H9 (cell line): ENCODE data around the gene MICALL1. TPM values are rescaled to one million over a fixed set of nuclear protein-coding genes. Genes with fewer than 3 reads are reported as not detected.
A peak's percentile ranks its signal among the peaks of the same experiment; 100 is the strongest.

Source experiments
- DNase-seq: peaks from one replicate; pipeline ENCODE4 v3.0.0-alpha.2; 2017
- H2AFZ ChIP-seq: one replicate; pipeline ENCODE4 v1.6.1; 2013; ENCODE audit warnings: mild to moderate bottlenecking, low read length, control low read depth, moderate library complexity
- H2AK5ac ChIP-seq: 2 replicates; pipeline ENCODE4 v1.6.1; 2013; ENCODE audit warnings: low read length, control low read depth, mixed read lengths; ENCODE audit not compliant: insufficient read length
- H2BK120ac ChIP-seq: one replicate; pipeline ENCODE4 v1.6.1; 2013; ENCODE audit warnings: low read depth, mild to moderate bottlenecking, low read length, control low read depth, inconsistent platforms; ENCODE audit not compliant: poor library complexity, severe bottlenecking
- H2BK12ac ChIP-seq: 2 replicates; pipeline ENCODE4 v1.6.1; 2013; ENCODE audit warnings: low read length, control low read depth, mixed read lengths, low read depth; ENCODE audit not compliant: insufficient read length
- H2BK15ac ChIP-seq: 2 replicates; pipeline ENCODE4 v1.6.1; 2013; ENCODE audit warnings: low read depth, low read length, control low read depth
- H2BK20ac ChIP-seq: one replicate; pipeline ENCODE4 v1.6.1; 2013; ENCODE audit warnings: low read depth, mild to moderate bottlenecking, low read length, control low read depth, inconsistent platforms; ENCODE audit not compliant: poor library complexity, severe bottlenecking
- H2BK5ac ChIP-seq: 2 replicates; pipeline ENCODE4 v1.6.1; 2013; ENCODE audit warnings: low read length, control low read depth, mixed read lengths; ENCODE audit not compliant: insufficient read length
- H3K14ac ChIP-seq: 2 replicates; pipeline ENCODE4 v1.6.1; 2013; ENCODE audit warnings: low read length, control low read depth; ENCODE audit not compliant: insufficient read depth
- H3K18ac ChIP-seq: 2 replicates; pipeline ENCODE4 v1.6.1; 2013; ENCODE audit warnings: low read depth, mild to moderate bottlenecking, mixed read lengths, low read length, control low read depth; ENCODE audit not compliant: insufficient read length
- H3K23ac ChIP-seq: 2 replicates; pipeline ENCODE4 v1.6.1; 2013; ENCODE audit warnings: low read length, control low read depth, mixed read lengths, low read depth; ENCODE audit not compliant: insufficient read length
- H3K23me2 ChIP-seq: 2 replicates; pipeline ENCODE4 v1.6.1; 2013; ENCODE audit warnings: low read depth, mild to moderate bottlenecking, mixed read lengths, low read length, control low read depth; ENCODE audit not compliant: insufficient read length, poor library complexity, severe bottlenecking
- H3K27ac ChIP-seq: 2 replicates; pipeline ENCODE4 v1.5.1; 2013; ENCODE audit warnings: low read length, control low read depth, mixed read lengths, low read depth; ENCODE audit not compliant: insufficient read length
- H3K27me3 ChIP-seq: 2 replicates; pipeline ENCODE4 v1.6.1; 2013; ENCODE audit warnings: low read length, control low read depth, inconsistent platforms; ENCODE audit not compliant: insufficient read depth
- H3K4ac ChIP-seq: 2 replicates; pipeline ENCODE4 v1.6.1; 2013; ENCODE audit warnings: low read depth, mild to moderate bottlenecking, control low read depth, inconsistent platforms, low read length, moderate library complexity
- H3K4me1 ChIP-seq: 2 replicates; pipeline ENCODE4 v1.6.1; 2013; ENCODE audit warnings: low read length, control low read depth, inconsistent platforms; ENCODE audit not compliant: insufficient read depth
- H3K4me2 ChIP-seq: 2 replicates; pipeline ENCODE4 v1.6.1; 2013; ENCODE audit warnings: low read length, control low read depth, mixed read lengths; ENCODE audit not compliant: insufficient read length, insufficient read depth
- H3K56ac ChIP-seq: 2 replicates; pipeline ENCODE4 v1.6.1; 2013; ENCODE audit warnings: low read depth, mild to moderate bottlenecking, mixed read lengths, low read length, control low read depth; ENCODE audit not compliant: insufficient read length
- H3K79me1 ChIP-seq: 2 replicates; pipeline ENCODE4 v1.6.1; 2013; ENCODE audit warnings: low read depth, mild to moderate bottlenecking, moderate library complexity, low read length, control low read depth, inconsistent platforms; ENCODE audit not compliant: insufficient read depth, poor library complexity, severe bottlenecking
- H3K79me2 ChIP-seq: 2 replicates; pipeline ENCODE4 v1.6.1; 2013; ENCODE audit warnings: low read length, control low read depth, inconsistent platforms; ENCODE audit not compliant: insufficient read depth
- H3K9ac ChIP-seq: 2 replicates; pipeline ENCODE4 v1.6.1; 2013; ENCODE audit warnings: low read length, control low read depth, mixed read lengths; ENCODE audit not compliant: insufficient read length; ENCODE audit errors: extremely low read depth
- H3K9me3 ChIP-seq: one replicate; pipeline ENCODE4 v1.6.1; 2013; ENCODE audit warnings: low read depth, low read length, inconsistent platforms; ENCODE audit not compliant: control insufficient read depth
- H3T11ph ChIP-seq: one replicate; pipeline ENCODE4 v1.6.1; 2013; ENCODE audit warnings: mild to moderate bottlenecking, low read length, control low read depth, inconsistent platforms
- H4K20me1 ChIP-seq: one replicate; pipeline ENCODE4 v1.6.1; 2013; ENCODE audit not compliant: control insufficient read depth, insufficient read length, insufficient read depth
- H4K5ac ChIP-seq: 2 replicates; pipeline ENCODE4 v1.6.1; 2013; ENCODE audit warnings: low read depth, mild to moderate bottlenecking, mixed read lengths, low read length, control low read depth; ENCODE audit not compliant: insufficient read length
- H4K8ac ChIP-seq: replicated peaks from 2 replicates; pipeline ENCODE4 v1.6.1; 2013; ENCODE audit warnings: low read length, control low read depth, mixed read lengths, low read depth; ENCODE audit not compliant: insufficient read length
- H4K91ac ChIP-seq: 2 replicates; pipeline ENCODE4 v1.6.1; 2013; ENCODE audit warnings: low read depth, mild to moderate bottlenecking, moderate library complexity, mixed read lengths, low read length, control low read depth; ENCODE audit not compliant: insufficient read length
- H3K27ac Mint-ChIP-seq, 3 experiments: 2 replicates in 2 of 3; 3 replicates in 1 of 3; pipeline ENCODE4 v1.8.0; 2020 to 2021; ENCODE audit warnings: mixed read lengths in 3 of 3, mild to moderate bottlenecking in 1 of 3, moderate library complexity in 1 of 3
- H3K27me3 Mint-ChIP-seq: 2 replicates; pipeline ENCODE4 v1.8.0; 2021; ENCODE audit warnings: low read depth, mild to moderate bottlenecking, moderate library complexity, mixed read lengths
- H3K36me3 Mint-ChIP-seq, 3 experiments: 2 replicates in 2 of 3; 3 replicates in 1 of 3; pipeline ENCODE4 v1.8.0; 2020 to 2021; ENCODE audit warnings: low read depth in 3 of 3, mixed read lengths in 3 of 3; ENCODE audit not compliant: insufficient read depth in 1 of 3
- H3K4me1 Mint-ChIP-seq, 2 experiments: 2 replicates each; pipeline ENCODE4 v1.8.0; 2020; ENCODE audit warnings: mixed read lengths in 2 of 2
- H3K4me3 Mint-ChIP-seq, 2 experiments: 2 replicates in 1 of 2; 3 replicates in 1 of 2; pipeline ENCODE4 v1.8.0; 2020 to 2021; ENCODE audit warnings: mild to moderate bottlenecking in 2 of 2, mixed read lengths in 2 of 2, moderate library complexity in 1 of 2
- H3K9me3 Mint-ChIP-seq, 2 experiments: 2 replicates in 1 of 2; 3 replicates in 1 of 2; pipeline ENCODE4 v1.8.0; 2020; ENCODE audit warnings: mild to moderate bottlenecking in 2 of 2, mixed read lengths in 2 of 2, moderate library complexity in 1 of 2
- WGBS: extraction: QIAGEN DNeasy Blood & Tissue Kit; methylation state at CpG from one replicate; pipeline ENCODE4 v1.1.7; 2013; ENCODE audit warnings: missing lambda C conversion rate, low lambda C conversion rate, mixed read lengths; ENCODE audit not compliant: insufficient read length; ENCODE audit errors: extremely low coverage; 5-methylcytosine and 5-hydroxymethylcytosine counted together
- total RNA-seq: library from RNA; stranded (reverse); gene quantifications from 2 replicates; pipeline ENCODE4 v1.2.1, GENCODE V29; 2021
- TF ChIP-seq, protein P1 (sequence below): fragments of 200-600 bp; sonication (generic); conservative IDR thresholded peaks from 3 replicates; pipeline ENCODE4 v1.8.0; 2021; ENCODE audit warnings: antibody characterized with exemption, mild to moderate bottlenecking

Gene MICALL1
- total RNA-seq, 1 experiment from 2014 or later: 33.3 TPM

DNA sequence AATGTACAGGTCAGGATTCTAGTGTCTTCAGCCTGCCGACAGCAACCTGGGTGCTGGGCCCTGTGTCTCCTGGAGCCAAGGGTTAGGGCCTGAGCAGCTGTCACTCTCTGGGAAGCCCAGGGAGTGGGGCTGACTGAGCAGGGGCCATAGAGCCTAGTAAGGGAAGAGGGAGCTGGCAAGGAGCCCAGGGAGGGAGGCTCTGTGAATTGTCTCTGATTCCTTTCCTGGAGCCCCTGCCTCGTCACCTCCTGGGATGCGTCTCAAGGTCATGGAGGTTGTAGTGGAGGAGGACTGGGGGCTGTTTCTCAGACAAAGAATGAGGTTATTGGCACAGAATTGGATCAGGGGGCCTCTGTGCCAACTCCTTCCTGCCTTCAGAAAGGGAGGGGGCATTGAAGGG is 66.4 kb downstream of the MICALL1 start:
- Histone ChIP-seq H3K23ac (no peak overlapping the region), H2AFZ (no peak overlapping the region), H3K4me1 (no peaks in the 10 kb centered on the region; the same call in 1 of the 2 replicates), H3K18ac (no peak overlapping the region), H4K8ac (no peak overlapping the region), H4K20me1 (peaks cover 3% of the 10 kb centered on the region), H2BK20ac (no peak overlapping the region), H2BK12ac (no peak overlapping the region), H3K79me1 (no peaks in the 10 kb centered on the region), H2AK5ac (no peak overlapping the region), H2BK5ac (no peak overlapping the region), H4K5ac (no peak overlapping the region), H3K4ac (no peak overlapping the region), H3T11ph (no peak overlapping the region), H3K27me3 (no peaks in the 10 kb centered on the region), H3K27ac (no peak overlapping the region), H3K9me3 (no peaks in the 10 kb centered on the region), H2BK15ac (no peak overlapping the region), H3K9ac (no peak overlapping the region), H3K79me2 (no peaks in the 10 kb centered on the region), H4K91ac (no peak overlapping the region), H3K14ac (no peak overlapping the region), H3K4me2 (no peak overlapping the region), H3K23me2 (no peaks in the 10 kb centered on the region), H3K56ac (no peak overlapping the region), H2BK120ac (no peak overlapping the region)
- Mint-ChIP-seq H3K36me3 (peaks cover 9 to 50% (median 40%) of the 10 kb centered on the region in 3 experiments; a peak in 6 of 7 replicates), H3K27me3 (no peaks in the 10 kb centered on the region; the same call in 1 of the 2 replicates), H3K4me1 (peaks cover 28 to 48% of the 10 kb centered on the region in 2 experiments), H3K27ac (peak overlapping the region in 2 of 3 experiments; percentile 34 to 74; a peak in 4 of 7 replicates), H3K9me3 (0 out of 5 replicates have a peak, but pooled peaks cover 0 to 3% of the 10 kb centered on the region in 2 experiments), H3K4me3 (no peak overlapping the region)
- DNase-seq: no peak
- no CpG with 5 or more reads among the region's 3 CpGs for WGBS
- TF ChIP-seq, protein P1, sequence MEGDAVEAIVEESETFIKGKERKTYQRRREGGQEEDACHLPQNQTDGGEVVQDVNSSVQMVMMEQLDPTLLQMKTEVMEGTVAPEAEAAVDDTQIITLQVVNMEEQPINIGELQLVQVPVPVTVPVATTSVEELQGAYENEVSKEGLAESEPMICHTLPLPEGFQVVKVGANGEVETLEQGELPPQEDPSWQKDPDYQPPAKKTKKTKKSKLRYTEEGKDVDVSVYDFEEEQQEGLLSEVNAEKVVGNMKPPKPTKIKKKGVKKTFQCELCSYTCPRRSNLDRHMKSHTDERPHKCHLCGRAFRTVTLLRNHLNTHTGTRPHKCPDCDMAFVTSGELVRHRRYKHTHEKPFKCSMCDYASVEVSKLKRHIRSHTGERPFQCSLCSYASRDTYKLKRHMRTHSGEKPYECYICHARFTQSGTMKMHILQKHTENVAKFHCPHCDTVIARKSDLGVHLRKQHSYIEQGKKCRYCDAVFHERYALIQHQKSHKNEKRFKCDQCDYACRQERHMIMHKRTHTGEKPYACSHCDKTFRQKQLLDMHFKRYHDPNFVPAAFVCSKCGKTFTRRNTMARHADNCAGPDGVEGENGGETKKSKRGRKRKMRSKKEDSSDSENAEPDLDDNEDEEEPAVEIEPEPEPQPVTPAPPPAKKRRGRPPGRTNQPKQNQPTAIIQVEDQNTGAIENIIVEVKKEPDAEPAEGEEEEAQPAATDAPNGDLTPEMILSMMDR: no peak
